ENCODE measurements around the gene HRAS.

DNA sequence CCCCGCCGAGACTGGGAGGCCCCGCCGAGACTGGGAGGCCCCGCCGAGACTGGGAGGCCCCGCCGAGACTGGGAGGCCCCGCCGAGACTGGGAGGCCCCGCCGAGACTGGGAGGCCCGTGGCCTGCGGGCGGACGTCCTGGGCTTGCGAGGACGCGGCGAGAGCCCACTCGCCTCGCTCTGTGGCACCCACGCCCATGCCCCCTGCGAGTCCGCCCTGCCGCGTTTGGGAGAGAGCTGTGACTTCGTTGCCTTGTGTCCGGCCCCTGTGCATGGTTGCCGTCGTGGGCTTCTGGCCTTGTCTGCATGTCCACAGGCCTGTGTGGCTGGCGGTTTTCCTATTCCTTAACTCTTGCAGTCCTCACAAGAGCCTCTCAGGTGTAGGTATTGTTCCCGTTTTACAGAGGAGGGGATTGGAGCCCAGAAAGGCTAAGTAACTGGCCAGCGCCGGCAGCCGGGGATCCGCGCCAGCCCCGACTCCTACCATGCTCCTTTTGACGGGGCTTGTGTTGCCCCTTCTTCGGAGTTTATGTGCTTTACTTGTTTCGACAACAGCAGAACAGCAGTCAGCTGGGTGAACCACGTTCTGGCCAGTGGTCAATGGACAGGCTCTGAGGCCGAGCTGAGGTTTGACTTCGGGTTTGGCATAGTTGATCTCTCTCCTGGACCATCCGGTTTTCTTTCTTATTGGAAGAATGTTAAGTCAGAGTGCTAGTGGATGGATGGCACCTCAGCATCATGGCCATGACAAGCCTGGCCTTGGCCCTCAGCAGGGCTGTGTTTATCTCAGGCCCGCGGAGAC lies 41.6 kb upstream of the HRAS start:
- TF ChIP-seq POLR2AphosphoS5 (IDR thresholded peaks at IDR 0.05) (no peak), POLR2A (IDR thresholded peaks at IDR 0.05) (no peak)
- TF ChIP-seq, protein P1, sequence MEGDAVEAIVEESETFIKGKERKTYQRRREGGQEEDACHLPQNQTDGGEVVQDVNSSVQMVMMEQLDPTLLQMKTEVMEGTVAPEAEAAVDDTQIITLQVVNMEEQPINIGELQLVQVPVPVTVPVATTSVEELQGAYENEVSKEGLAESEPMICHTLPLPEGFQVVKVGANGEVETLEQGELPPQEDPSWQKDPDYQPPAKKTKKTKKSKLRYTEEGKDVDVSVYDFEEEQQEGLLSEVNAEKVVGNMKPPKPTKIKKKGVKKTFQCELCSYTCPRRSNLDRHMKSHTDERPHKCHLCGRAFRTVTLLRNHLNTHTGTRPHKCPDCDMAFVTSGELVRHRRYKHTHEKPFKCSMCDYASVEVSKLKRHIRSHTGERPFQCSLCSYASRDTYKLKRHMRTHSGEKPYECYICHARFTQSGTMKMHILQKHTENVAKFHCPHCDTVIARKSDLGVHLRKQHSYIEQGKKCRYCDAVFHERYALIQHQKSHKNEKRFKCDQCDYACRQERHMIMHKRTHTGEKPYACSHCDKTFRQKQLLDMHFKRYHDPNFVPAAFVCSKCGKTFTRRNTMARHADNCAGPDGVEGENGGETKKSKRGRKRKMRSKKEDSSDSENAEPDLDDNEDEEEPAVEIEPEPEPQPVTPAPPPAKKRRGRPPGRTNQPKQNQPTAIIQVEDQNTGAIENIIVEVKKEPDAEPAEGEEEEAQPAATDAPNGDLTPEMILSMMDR (IDR thresholded peaks at IDR 0.05 in 8 of 11, conservative IDR thresholded peaks at IDR 0.05 in 3 of 11), result no peak

Measured in spleen (tissue), 7 donors.